Hepatocyte (in vitro differentiated cells): ENCODE results near the gene GBP7. TPM values are rescaled to one million over a fixed set of nuclear protein-coding genes. Genes with fewer than 3 reads are reported as not detected.

Source experiments
- DNase-seq: peaks from one replicate; pipeline ENCODE4 v3.0.0-alpha.2; 2016; ENCODE audit warnings: low spot score
- H2AFZ ChIP-seq: fragments of 200-600 bp; sonication (generic); 2 replicates; pipeline ENCODE4 v1.6.0; 2016; ENCODE audit warnings: antibody characterized with exemption, mild to moderate bottlenecking
- H3K27ac ChIP-seq: fragments of 200-600 bp; sonication (generic); 2 replicates; pipeline ENCODE4 v1.5.1; 2016; ENCODE audit warnings: mild to moderate bottlenecking
- H3K27me3 ChIP-seq: fragments of 200-600 bp; sonication (generic); 2 replicates; pipeline ENCODE4 v1.6.1; 2016
- H3K36me3 ChIP-seq: fragments of 200-600 bp; sonication (generic); replicated peaks from 2 replicates; pipeline ENCODE4 v1.5.1; 2016; ENCODE audit warnings: low read depth; ENCODE audit not compliant: insufficient read depth
- H3K4me1 ChIP-seq: fragments of 200-600 bp; sonication (generic); 2 replicates; pipeline ENCODE4 v1.5.1; 2016; ENCODE audit warnings: mild to moderate bottlenecking, moderate library complexity; ENCODE audit not compliant: insufficient read depth
- H3K4me2 ChIP-seq: fragments of 200-600 bp; sonication (generic); 2 replicates; pipeline ENCODE4 v1.6.0; 2016
- H3K4me3 ChIP-seq: fragments of 200-600 bp; sonication (generic); 2 replicates; pipeline ENCODE4 v1.5.1; 2016; ENCODE audit warnings: mild to moderate bottlenecking
- H3K79me2 ChIP-seq: fragments of 200-600 bp; sonication (generic); 2 replicates; pipeline ENCODE4 v1.6.0; 2017; ENCODE audit warnings: mild to moderate bottlenecking
- H3K9me2 ChIP-seq: fragments of 200-600 bp; sonication (generic); replicated peaks from 2 replicates; pipeline ENCODE4 v1.6.0; 2017; ENCODE audit warnings: mild to moderate bottlenecking; ENCODE audit not compliant: insufficient read depth
- H3K9me3 ChIP-seq: fragments of 200-600 bp; sonication (generic); 2 replicates; pipeline ENCODE4 v1.5.1; 2016; ENCODE audit warnings: low read depth, mild to moderate bottlenecking
- H4K20me1 ChIP-seq: fragments of 200-600 bp; sonication (generic); 2 replicates; pipeline ENCODE4 v1.6.0; 2016; ENCODE audit warnings: mild to moderate bottlenecking; ENCODE audit not compliant: insufficient read depth, poor library complexity, severe bottlenecking
- EZH2 ChIP-seq: fragments of 200-600 bp; sonication (generic); IDR thresholded peaks from 2 replicates; pipeline ENCODE4 v1.6.1; 2016; ENCODE audit warnings: antibody characterized with exemption, mild to moderate bottlenecking, borderline replicate concordance
- EZH2phosphoT487 ChIP-seq: fragments of 200-600 bp; sonication (generic); IDR thresholded peaks from one replicate; pipeline ENCODE4 v1.6.1; 2018; ENCODE audit warnings: antibody characterized with exemption, mild to moderate bottlenecking, low read depth, moderate library complexity; ENCODE audit not compliant: unreplicated experiment, severe bottlenecking
- WGBS: methylation state at CpG from one replicate; pipeline ENCODE4 v1.1.6; 2016; ENCODE audit warnings: low lambda C conversion rate; ENCODE audit errors: missing lambda C conversion rate; 5-methylcytosine and 5-hydroxymethylcytosine counted together
- polyA plus RNA-seq: library from polyadenylated mRNA; unstranded; fragments of >200 nt; fragmentation: Nextera tagmentation; extraction: Ambion mirVana; gene quantifications from 2 replicates; pipeline ENCODE4 v1.2.1, GENCODE V29; 2016
- total RNA-seq: library from RNA; depleted of rRNA; stranded (reverse); fragments of >200 nt; gene quantifications from 2 replicates; pipeline ENCODE4 v1.2.3, GENCODE V29; 2014
- TF ChIP-seq, protein P1 (sequence below): fragments of 200-600 bp; sonication (generic); IDR thresholded peaks from 2 replicates; pipeline ENCODE4 v1.5.1; 2016; ENCODE audit warnings: antibody characterized with exemption, mild to moderate bottlenecking; ENCODE audit not compliant: poor library complexity

Gene GBP7
- total and polyA plus RNA-seq, 2 experiments from 2014 or later = 0.27 to 0.63 TPM

DNA sequence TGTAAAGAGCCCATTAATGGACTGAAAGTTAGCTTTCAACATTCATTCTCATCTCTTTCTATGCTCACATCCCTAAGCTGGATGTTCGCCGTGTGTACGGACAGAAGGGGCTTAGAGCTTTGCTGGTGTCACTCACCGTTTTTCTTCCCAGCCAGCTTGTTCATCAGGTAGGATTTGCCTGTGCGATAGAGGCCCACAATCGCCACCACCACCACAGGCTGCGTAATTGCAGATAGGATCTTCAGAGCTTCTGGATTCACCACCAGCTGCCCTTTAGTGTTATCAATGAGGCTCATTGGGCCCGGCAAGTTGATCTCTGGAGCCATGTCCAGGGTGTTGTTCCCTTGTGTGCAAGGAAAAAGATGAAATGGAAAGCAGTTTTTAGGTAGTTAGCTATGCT lies 54.2 kb downstream of the GBP7 start:
- WGBS = 91% methylated on average over 8 of the region's 8 CpGs
- DNase-seq = no peak

DNA sequence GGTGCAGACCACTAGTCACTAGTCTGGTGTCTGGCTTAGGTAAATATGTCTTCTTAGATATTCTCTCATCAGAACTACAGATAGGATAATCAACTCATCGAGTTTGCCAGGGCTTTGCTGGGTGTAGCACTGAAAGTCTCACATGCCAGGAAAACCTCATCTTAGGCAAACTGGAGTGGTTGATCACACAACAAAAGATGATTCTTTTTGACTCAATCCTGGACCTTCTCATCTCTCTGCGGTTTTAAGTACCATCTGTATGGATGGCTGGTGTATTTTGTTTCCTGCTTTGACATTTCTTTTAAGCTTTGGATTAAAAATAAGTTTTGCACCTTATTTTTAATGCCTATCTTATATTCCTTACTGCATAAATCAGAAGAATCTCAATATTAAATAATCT lies 61.1 kb downstream of the GBP7 start:
- 82% methylated on average over 2 of the region's 2 CpGs for WGBS
- Histone ChIP-seq H3K4me3 (no peak overlapping the region), H3K27me3 (no peaks in the 10 kb centered on the region), H3K79me2 (no peaks in the 10 kb centered on the region), H2AFZ (no peak overlapping the region), H3K4me1 (no peaks in the 10 kb centered on the region), H3K9me2 (no peaks in the 10 kb centered on the region), H4K20me1 (no peaks in the 10 kb centered on the region), H3K36me3 (no peaks in the 10 kb centered on the region), H3K9me3 (no peaks in the 10 kb centered on the region), H3K4me2 (no peak overlapping the region), H3K27ac (no peak overlapping the region)
- no peak for DNase-seq
- no peak for TF ChIP-seq EZH2
- TF ChIP-seq, protein P1, sequence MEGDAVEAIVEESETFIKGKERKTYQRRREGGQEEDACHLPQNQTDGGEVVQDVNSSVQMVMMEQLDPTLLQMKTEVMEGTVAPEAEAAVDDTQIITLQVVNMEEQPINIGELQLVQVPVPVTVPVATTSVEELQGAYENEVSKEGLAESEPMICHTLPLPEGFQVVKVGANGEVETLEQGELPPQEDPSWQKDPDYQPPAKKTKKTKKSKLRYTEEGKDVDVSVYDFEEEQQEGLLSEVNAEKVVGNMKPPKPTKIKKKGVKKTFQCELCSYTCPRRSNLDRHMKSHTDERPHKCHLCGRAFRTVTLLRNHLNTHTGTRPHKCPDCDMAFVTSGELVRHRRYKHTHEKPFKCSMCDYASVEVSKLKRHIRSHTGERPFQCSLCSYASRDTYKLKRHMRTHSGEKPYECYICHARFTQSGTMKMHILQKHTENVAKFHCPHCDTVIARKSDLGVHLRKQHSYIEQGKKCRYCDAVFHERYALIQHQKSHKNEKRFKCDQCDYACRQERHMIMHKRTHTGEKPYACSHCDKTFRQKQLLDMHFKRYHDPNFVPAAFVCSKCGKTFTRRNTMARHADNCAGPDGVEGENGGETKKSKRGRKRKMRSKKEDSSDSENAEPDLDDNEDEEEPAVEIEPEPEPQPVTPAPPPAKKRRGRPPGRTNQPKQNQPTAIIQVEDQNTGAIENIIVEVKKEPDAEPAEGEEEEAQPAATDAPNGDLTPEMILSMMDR = no peak
- TF ChIP-seq EZH2phosphoT487 = no peak

More for the DNA sequence above, 54.2 kb downstream of the GBP7 start:
- no peak for TF ChIP-seq EZH2phosphoT487
- TF ChIP-seq, protein P1 = no peak
- no peak for TF ChIP-seq EZH2
- Histone ChIP-seq H4K20me1 (no peaks in the 10 kb centered on the region), H3K9me3 (no peaks in the 10 kb centered on the region), H3K4me3 (no peak overlapping the region), H3K4me1 (peaks cover 20% of the 10 kb centered on the region), H3K79me2 (peaks cover 9% of the 10 kb centered on the region), H2AFZ (no peak overlapping the region), H3K4me2 (no peak overlapping the region), H3K9me2 (no peaks in the 10 kb centered on the region), H3K36me3 (no peaks in the 10 kb centered on the region), H3K27me3 (no peaks in the 10 kb centered on the region), H3K27ac (no peak overlapping the region)

DNA sequence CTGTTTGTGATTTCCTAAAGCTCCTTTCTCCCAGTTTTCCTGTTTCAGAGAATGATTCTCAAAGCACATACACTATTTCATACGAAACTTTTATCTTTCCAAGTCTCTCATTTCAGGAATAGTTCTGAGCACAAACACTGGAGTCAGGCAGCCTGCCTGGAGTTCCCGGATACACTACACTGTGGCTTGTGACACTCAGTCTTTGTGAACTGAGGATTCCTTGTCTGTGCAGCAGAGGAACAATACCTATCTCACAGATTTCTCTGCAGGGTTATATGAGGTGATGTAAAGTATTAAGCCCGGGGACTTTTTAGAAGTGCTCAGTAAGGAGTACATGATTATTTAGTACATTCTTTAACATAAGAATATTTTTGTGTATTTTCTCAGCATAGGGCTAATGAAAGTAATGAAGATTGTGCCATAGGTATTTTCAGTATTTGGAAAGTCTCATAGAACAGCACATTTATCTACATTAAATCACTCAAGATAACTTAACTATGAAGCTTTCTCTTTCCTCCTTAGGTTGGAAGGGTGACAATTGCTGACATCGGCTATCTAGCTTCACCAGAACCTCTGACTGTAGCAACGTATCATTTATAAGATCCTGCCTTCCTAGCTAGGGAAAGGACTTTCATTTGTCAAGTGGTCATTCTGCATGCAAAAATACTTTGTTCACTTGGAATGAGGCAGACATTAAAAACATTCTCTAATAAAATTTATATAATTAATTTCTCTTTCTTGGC lies 62.8 kb downstream of the GBP7 start:
- Histone ChIP-seq H3K79me2 (no peaks in the 10 kb centered on the region), H4K20me1 (no peaks in the 10 kb centered on the region), H3K4me2 (no peak overlapping the region), H3K9me2 (no peaks in the 10 kb centered on the region), H3K27ac (no peak overlapping the region), H3K4me1 (no peaks in the 10 kb centered on the region), H3K9me3 (no peaks in the 10 kb centered on the region), H2AFZ (no peak overlapping the region), H3K27me3 (no peaks in the 10 kb centered on the region), H3K4me3 (no peak overlapping the region), H3K36me3 (no peaks in the 10 kb centered on the region)
- 85% methylated on average over 5 of the region's 5 CpGs for WGBS
- DNase-seq = no peak
- TF ChIP-seq EZH2 (no peak), EZH2phosphoT487 (no peak)
- TF ChIP-seq, protein P1 = no peak
